Liver (tissue), 9 donors: ENCODE data around the gene SPON2. TPM values are rescaled to one million over a fixed set of nuclear protein-coding genes. Genes with fewer than 3 reads are reported as not detected.

Experiments
- DNase-seq: peaks from one replicate; pipeline ENCODE4 v3.0.0-alpha.2; 2017; ENCODE audit warnings: low spot score
- H3K27ac ChIP-seq, 2 donors: one replicate each; pipeline ENCODE4 v1.7.0; 2013; ENCODE audit warnings: inconsistent platforms in 2 of 2, low read length in 2 of 2, control low read depth in 1 of 2, low read depth in 1 of 2, mild to moderate bottlenecking in 1 of 2
- H3K27me3 ChIP-seq, 4 donors: one replicate each; pipeline versions ENCODE4 v1.6.1 to v1.7.0; 2013; ENCODE audit warnings: low read length in 3 of 4, inconsistent platforms in 1 of 4, mild to moderate bottlenecking in 1 of 4, moderate library complexity in 1 of 4; ENCODE audit not compliant: control insufficient read depth in 4 of 4, insufficient read depth in 4 of 4
- H3K36me3 ChIP-seq, 4 donors: one replicate each; pipeline versions ENCODE4 v1.6.1 to v1.7.0; 2013; ENCODE audit warnings: low read length in 3 of 4, mild to moderate bottlenecking in 3 of 4, low read depth in 1 of 4, moderate library complexity in 1 of 4; ENCODE audit not compliant: control insufficient read depth in 4 of 4, insufficient read depth in 3 of 4
- H3K4me1 ChIP-seq, 4 donors: one replicate each; pipeline versions ENCODE4 v1.6.1 to v1.7.0; 2013; ENCODE audit warnings: low read length in 3 of 4, mild to moderate bottlenecking in 3 of 4, moderate library complexity in 1 of 4; ENCODE audit not compliant: control insufficient read depth in 4 of 4, insufficient read depth in 4 of 4
- H3K4me3 ChIP-seq, 3 donors: one replicate each; pipeline versions ENCODE4 v1.6.1 to v1.7.0; 2013; ENCODE audit warnings: low read length in 3 of 3, control low read depth in 1 of 3, low read depth in 1 of 3, mild to moderate bottlenecking in 1 of 3
- H3K9ac ChIP-seq, 2 donors: one replicate each; pipeline ENCODE4 v1.7.0; 2013; ENCODE audit warnings: low read length in 2 of 2, mild to moderate bottlenecking in 2 of 2, moderate library complexity in 2 of 2, control low read depth in 1 of 2, low read depth in 1 of 2
- H3K9me3 ChIP-seq, 4 donors: one replicate each; pipeline versions ENCODE4 v1.6.1 to v1.7.0; 2013; ENCODE audit warnings: low read length in 3 of 4; ENCODE audit not compliant: control insufficient read depth in 4 of 4
- ATF3 ChIP-seq: IDR thresholded peaks from 2 replicates; pipeline ENCODE4 v1.6.1; 2016; ENCODE audit warnings: antibody characterized with exemption
- CTCF ChIP-seq: fragments of 150-350 bp; IDR thresholded peaks from 2 replicates; pipeline ENCODE4 v1.5.1; 2017; ENCODE audit warnings: improper control_type of control experiment, low read depth, low read length; ENCODE audit not compliant: missing input control
- EGR1 ChIP-seq, 2 donors: IDR thresholded peaks; 2 replicates each; pipeline ENCODE4 v1.6.1; 2016 to 2018; ENCODE audit warnings: antibody characterized with exemption in 2 of 2, low read depth in 2 of 2
- FOXA1 ChIP-seq: IDR thresholded peaks from 2 replicates; pipeline ENCODE4 v1.6.1; 2016; ENCODE audit warnings: antibody characterized with exemption
- GABPA ChIP-seq, 2 donors: IDR thresholded peaks in 1 of 2; conservative IDR thresholded peaks in 1 of 2; 2 replicates each; pipeline ENCODE4 v1.6.1; 2016; ENCODE audit warnings: antibody characterized with exemption in 2 of 2, mild to moderate bottlenecking in 1 of 2, moderate library complexity in 1 of 2
- HNF4A ChIP-seq, 2 donors: conservative IDR thresholded peaks; 2 replicates each; pipeline ENCODE4 v1.6.1; 2016; ENCODE audit warnings: antibody characterized with exemption in 2 of 2, mild to moderate bottlenecking in 2 of 2
- HNF4G ChIP-seq: IDR thresholded peaks from 2 replicates; pipeline ENCODE4 v1.6.1; 2016; ENCODE audit warnings: antibody characterized with exemption
- JUND ChIP-seq, 2 donors: IDR thresholded peaks; 2 replicates each; pipeline ENCODE4 v1.6.1; 2016; ENCODE audit warnings: antibody characterized with exemption in 2 of 2
- MAX ChIP-seq: IDR thresholded peaks from 2 replicates; pipeline ENCODE4 v1.6.1; 2016; ENCODE audit warnings: antibody characterized with exemption
- NR2F2 ChIP-seq: IDR thresholded peaks from 2 replicates; pipeline ENCODE4 v1.6.1; 2016; ENCODE audit warnings: antibody characterized with exemption
- RAD21 ChIP-seq, 2 donors: IDR thresholded peaks; 2 replicates each; pipeline ENCODE4 v1.6.1; 2016; ENCODE audit warnings: antibody characterized with exemption in 2 of 2, mild to moderate bottlenecking in 2 of 2
- REST ChIP-seq: IDR thresholded peaks from 2 replicates; pipeline ENCODE4 v1.6.1; 2016; ENCODE audit warnings: antibody characterized with exemption, mild to moderate bottlenecking
- RXRA ChIP-seq, 2 donors: IDR thresholded peaks; 2 replicates each; pipeline ENCODE4 v1.6.1; 2017 to 2018; ENCODE audit warnings: antibody characterized with exemption in 2 of 2, mild to moderate bottlenecking in 1 of 2
- SP1 ChIP-seq: IDR thresholded peaks from 2 replicates; pipeline ENCODE4 v1.6.1; 2018; ENCODE audit warnings: antibody characterized with exemption, mild to moderate bottlenecking
- TAF1 ChIP-seq: conservative IDR thresholded peaks from 2 replicates; pipeline ENCODE4 v1.6.1; 2016; ENCODE audit warnings: antibody characterized with exemption, mild to moderate bottlenecking
- YY1 ChIP-seq: IDR thresholded peaks from 2 replicates; pipeline ENCODE4 v1.6.1; 2016; ENCODE audit warnings: antibody characterized with exemption, mild to moderate bottlenecking
- ZBTB33 ChIP-seq: IDR thresholded peaks from 2 replicates; pipeline ENCODE4 v1.6.1; 2016; ENCODE audit warnings: antibody characterized with exemption
- whole genome bisulfite sequencing: extraction: QIAGEN DNeasy Blood & Tissue Kit; methylation state at CpG from one replicate; pipeline ENCODE4 v1.1.7; 2013; 5-methylcytosine and 5-hydroxymethylcytosine counted together
- polyA plus RNA-seq, 2 donors: library from polyadenylated mRNA; stranded (reverse) in 1 of 2; unstranded in 1 of 2; fragments of 200-250 nt in 1 of 2; fragments of >200 nt in 1 of 2; fragmentation: Nextera tagmentation in 1 of 2; extraction: Ambion mirVana in 1 of 2; gene quantifications; one replicate each; pipeline versions ENCODE4 v1.2.1 to v1.2.3, GENCODE V29; 2013 to 2015
- total RNA-seq, 2 donors: library from RNA; depleted of rRNA; stranded (reverse); fragments of >200 nt; gene quantifications; one replicate each; pipeline ENCODE4 v1.2.3, GENCODE V29; 2014
- donor health status: healthy.
- donor health status: healthy.
- donor health status: healthy.
- donor health status: healthy.
- donor health status: healthy.

SPON2 gene
- total and polyA plus RNA-seq, 4 donors, result 35.7 to 80.3 (median 72.3) TPM

- TF ChIP-seq ZBTB33, result no peak
- TF ChIP-seq EGR1 (IDR thresholded peaks at IDR 0.05; ENCODE audit: low read depth in 2 of 2), result no peak
Measured at GRCh38 chr4:1210971-1211370, 38.6 kb upstream of the SPON2 start (continued).

- Histone ChIP-seq H3K9ac (no peak overlapping the region), H3K36me3 (peaks cover 7 to 39% (median 15%) of the 10 kb centered on the region in 4 donors), H3K4me1 (peaks cover 0 to 23% (median 12%) of the 10 kb centered on the region in 4 donors), H3K4me3 (no peak overlapping the region), H3K9me3 (no peaks in the 10 kb centered on the region), H3K27me3 (no peaks in the 10 kb centered on the region), H3K27ac (no peak overlapping the region)
- no peak for TF ChIP-seq EGR1 (IDR thresholded peaks at IDR 0.05; ENCODE audit: low read depth in 2 of 2)
- no peak for TF ChIP-seq RXRA (IDR thresholded peaks at IDR 0.05)
- TF ChIP-seq SP1, result no peak
- no peak for TF ChIP-seq YY1
- no peak for TF ChIP-seq FOXA1
- no peak for TF ChIP-seq HNF4A (conservative IDR thresholded peaks at IDR 0.05)
- TF ChIP-seq HNF4G, result no peak
- no peak for DNase-seq
- 90% methylated on average over 22 of the region's 22 CpGs for WGBS
Measured at GRCh38 chr4:1210241-1210841, 38.0 kb upstream of the SPON2 start.

- no peak overlapping the region for H3K4me3 ChIP-seq
- H3K9ac ChIP-seq, result no peak overlapping the region
- DNase-seq, result no peak
- H3K27ac ChIP-seq, result peak overlapping the region in 1 of 2 donors; percentile 57
- H3K36me3 ChIP-seq, result peaks cover 7 to 34% (median 11%) of the 10 kb centered on the region in 4 donors
- H3K4me1 ChIP-seq, result peaks cover 0 to 26% (median 13%) of the 10 kb centered on the region in 4 donors
- H3K27me3 ChIP-seq, result no peaks in the 10 kb centered on the region
- no peak for TF ChIP-seq RXRA (IDR thresholded peaks at IDR 0.05)
- TF ChIP-seq SP1, result peak; percentile 21
- TF ChIP-seq YY1, result no peak
- TF ChIP-seq NR2F2, result peak; percentile 84
- no peak for TF ChIP-seq JUND (IDR thresholded peaks at IDR 0.05)
- TF ChIP-seq GABPA (IDR thresholded peaks at IDR 0.05 in 1 of 2, conservative IDR thresholded peaks at IDR 0.05 in 1 of 2), result no peak
- no peak for TF ChIP-seq TAF1
- no peak for TF ChIP-seq REST
- no peak for TF ChIP-seq FOXA1
- no peak for TF ChIP-seq MAX
- peak in 1 of 2 donors; percentile 21 for TF ChIP-seq RAD21 (IDR thresholded peaks at IDR 0.05)
- TF ChIP-seq ATF3, result no peak
- TF ChIP-seq CTCF, result no peak
- H3K9me3 ChIP-seq, result no peaks in the 10 kb centered on the region
- WGBS, result 84% methylated on average over 11 of the region's 11 CpGs
Measured at GRCh38 chr4:1209821-1210220, 37.4 kb upstream of the SPON2 start.
